WTC11 (cell line): ENCODE measurements around the gene HECW1. TPM values are rescaled to one million over a fixed set of nuclear protein-coding genes. Genes with fewer than 3 reads are reported as not detected.

Experiments
- ATAC-seq: fragments of 200-7000 bp; cut with Tn5 transposase; 2 replicates; pipeline ENCODE4 v1.10.0; 2021; ENCODE audit warnings: mild to moderate bottlenecking, moderate library complexity
- CTCF ChIA-PET: fragments of 300-600 bp; sonication (Branson Sonifier 250); formaldehyde crosslinking; loops from one replicate; lab custom pipeline; 2021; ENCODE audit warnings: antibody characterized with exemption; lab: Charles Lee
- POLR2A ChIA-PET: fragments of 350-600 bp; sonication (Branson Sonifier 250); formaldehyde crosslinking; loops from one replicate; lab custom pipeline; 2021; ENCODE audit warnings: antibody characterized with exemption; lab: Charles Lee
- DNase-seq: peaks from one replicate; pipeline ENCODE4 v3.0.0; 2021; ENCODE audit warnings: low spot score
- H3K27ac Mint-ChIP-seq: 2 replicates; pipeline ENCODE4 v1.8.0; 2021; ENCODE audit warnings: mixed read lengths
- H3K27me3 Mint-ChIP-seq: 2 replicates; pipeline ENCODE4 v1.8.0; 2021; ENCODE audit warnings: low read depth, mild to moderate bottlenecking, moderate library complexity, mixed read lengths
- H3K36me3 Mint-ChIP-seq: 2 replicates; pipeline ENCODE4 v1.8.0; 2021; ENCODE audit warnings: mixed read lengths
- H3K4me1 Mint-ChIP-seq: 2 replicates; pipeline ENCODE4 v1.8.0; 2022; ENCODE audit warnings: mixed read lengths
- H3K4me3 Mint-ChIP-seq: 2 replicates; pipeline ENCODE4 v1.8.0; 2021; ENCODE audit warnings: mild to moderate bottlenecking, moderate library complexity, mixed read lengths
- H3K9me3 Mint-ChIP-seq: 2 replicates; pipeline ENCODE4 v1.8.0; 2021; ENCODE audit warnings: mixed read lengths
- ESRRA ChIP-seq: sonication (generic); formaldehyde crosslinking; IDR thresholded peaks from 2 replicates; pipeline ENCODE4 v1.8.1; 2022; ENCODE audit warnings: mild to moderate bottlenecking, missing genetic modification reagents, borderline replicate concordance
- HMGA2 ChIP-seq: fragments of 250-450 bp; sonication (Bioruptor Pico); IDR thresholded peaks from 2 replicates; pipeline ENCODE4 v1.4.0; 2021; ENCODE audit warnings: mild to moderate bottlenecking, moderate library complexity
- NFE2L1 ChIP-seq: sonication (generic); formaldehyde crosslinking; IDR thresholded peaks from 2 replicates; pipeline ENCODE4 v1.8.1; 2023; ENCODE audit warnings: missing genetic modification reagents
- OVOL2 ChIP-seq: fragments of 250-450 bp; sonication (Bioruptor Pico); IDR thresholded peaks from 2 replicates; pipeline ENCODE4 v1.9.0; 2021; ENCODE audit warnings: mild to moderate bottlenecking, borderline replicate concordance
- RORB ChIP-seq: fragments of 250-450 bp; sonication (Bioruptor Pico); IDR thresholded peaks from 2 replicates; pipeline ENCODE4 v1.9.0; 2021; ENCODE audit warnings: mild to moderate bottlenecking
- TCF7 ChIP-seq: sonication (generic); formaldehyde crosslinking; IDR thresholded peaks from 2 replicates; pipeline ENCODE4 v1.8.0; 2022; ENCODE audit warnings: mild to moderate bottlenecking, low read depth, missing genetic modification reagents, moderate library complexity
- ZBTB21 ChIP-seq: sonication (generic); formaldehyde crosslinking; IDR thresholded peaks from 2 replicates; pipeline ENCODE4 v1.8.1; 2023; ENCODE audit warnings: mild to moderate bottlenecking, missing genetic modification reagents, borderline replicate concordance
- ZNF121 ChIP-seq: sonication (generic); formaldehyde crosslinking; IDR thresholded peaks from 2 replicates; pipeline ENCODE4 v1.8.0; 2023; ENCODE audit warnings: missing genetic modification reagents
- ZNF232 ChIP-seq: sonication (generic); formaldehyde crosslinking; IDR thresholded peaks from 2 replicates; pipeline ENCODE4 v1.8.0; 2022; ENCODE audit warnings: mild to moderate bottlenecking, missing genetic modification reagents
- total RNA-seq: library from RNA; stranded (reverse); gene quantifications from 3 replicates; pipeline ENCODE4 v1.2.3, GENCODE V29; 2021
- TF ChIP-seq, protein P1 (sequence below): sonication (generic); formaldehyde crosslinking; IDR thresholded peaks from 2 replicates; pipeline ENCODE4 v1.8.0; 2023; ENCODE audit warnings: missing genetic modification reagents, mild to moderate bottlenecking, borderline replicate concordance
- TF ChIP-seq, protein P2 (sequence below): fragments of 250-450 bp; sonication (Bioruptor Pico); IDR thresholded peaks from 2 replicates; pipeline ENCODE4 v1.9.0; 2021; ENCODE audit warnings: mild to moderate bottlenecking
- TF ChIP-seq, protein P3 (sequence below): sonication (generic); formaldehyde crosslinking; IDR thresholded peaks from 2 replicates; pipeline ENCODE4 v1.8.0; 2022; ENCODE audit warnings: mild to moderate bottlenecking, missing genetic modification reagents

HECW1 gene
- total RNA-seq, 1 experiment from 2014 or later, result 6.1 TPM

DNA sequence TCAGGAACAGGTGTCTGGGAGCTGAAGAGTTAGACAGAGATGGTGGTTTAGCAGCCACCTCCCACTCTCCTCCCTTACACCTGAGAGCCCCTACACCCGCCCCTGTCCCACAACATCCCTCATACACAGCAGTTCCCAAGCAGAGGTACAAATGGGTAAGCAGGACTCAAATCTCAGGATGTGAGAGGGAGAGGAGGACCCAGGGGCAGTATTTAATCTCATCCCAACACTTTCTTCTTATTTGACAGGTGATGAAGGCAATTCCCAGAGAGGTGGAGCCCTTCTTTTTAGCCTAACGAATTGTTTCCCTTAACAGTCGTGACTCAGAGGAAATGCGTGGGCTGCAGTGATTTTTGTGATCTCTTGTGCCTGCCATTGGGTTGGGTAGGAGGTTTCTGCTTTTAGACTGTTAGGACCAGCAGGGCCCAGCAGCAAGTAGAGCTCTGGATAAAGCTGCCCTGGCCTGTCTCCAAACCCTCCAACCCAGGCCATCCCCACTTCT, 191.3 kb downstream of the HECW1 start:
- TF ChIP-seq ESRRA (CRISPR knock-in tag), result no peak
- TF ChIP-seq TCF7 (CRISPR knock-in tag), result no peak
- no peak for TF ChIP-seq HMGA2 (CRISPR knock-in tag)
- TF ChIP-seq, protein P1, sequence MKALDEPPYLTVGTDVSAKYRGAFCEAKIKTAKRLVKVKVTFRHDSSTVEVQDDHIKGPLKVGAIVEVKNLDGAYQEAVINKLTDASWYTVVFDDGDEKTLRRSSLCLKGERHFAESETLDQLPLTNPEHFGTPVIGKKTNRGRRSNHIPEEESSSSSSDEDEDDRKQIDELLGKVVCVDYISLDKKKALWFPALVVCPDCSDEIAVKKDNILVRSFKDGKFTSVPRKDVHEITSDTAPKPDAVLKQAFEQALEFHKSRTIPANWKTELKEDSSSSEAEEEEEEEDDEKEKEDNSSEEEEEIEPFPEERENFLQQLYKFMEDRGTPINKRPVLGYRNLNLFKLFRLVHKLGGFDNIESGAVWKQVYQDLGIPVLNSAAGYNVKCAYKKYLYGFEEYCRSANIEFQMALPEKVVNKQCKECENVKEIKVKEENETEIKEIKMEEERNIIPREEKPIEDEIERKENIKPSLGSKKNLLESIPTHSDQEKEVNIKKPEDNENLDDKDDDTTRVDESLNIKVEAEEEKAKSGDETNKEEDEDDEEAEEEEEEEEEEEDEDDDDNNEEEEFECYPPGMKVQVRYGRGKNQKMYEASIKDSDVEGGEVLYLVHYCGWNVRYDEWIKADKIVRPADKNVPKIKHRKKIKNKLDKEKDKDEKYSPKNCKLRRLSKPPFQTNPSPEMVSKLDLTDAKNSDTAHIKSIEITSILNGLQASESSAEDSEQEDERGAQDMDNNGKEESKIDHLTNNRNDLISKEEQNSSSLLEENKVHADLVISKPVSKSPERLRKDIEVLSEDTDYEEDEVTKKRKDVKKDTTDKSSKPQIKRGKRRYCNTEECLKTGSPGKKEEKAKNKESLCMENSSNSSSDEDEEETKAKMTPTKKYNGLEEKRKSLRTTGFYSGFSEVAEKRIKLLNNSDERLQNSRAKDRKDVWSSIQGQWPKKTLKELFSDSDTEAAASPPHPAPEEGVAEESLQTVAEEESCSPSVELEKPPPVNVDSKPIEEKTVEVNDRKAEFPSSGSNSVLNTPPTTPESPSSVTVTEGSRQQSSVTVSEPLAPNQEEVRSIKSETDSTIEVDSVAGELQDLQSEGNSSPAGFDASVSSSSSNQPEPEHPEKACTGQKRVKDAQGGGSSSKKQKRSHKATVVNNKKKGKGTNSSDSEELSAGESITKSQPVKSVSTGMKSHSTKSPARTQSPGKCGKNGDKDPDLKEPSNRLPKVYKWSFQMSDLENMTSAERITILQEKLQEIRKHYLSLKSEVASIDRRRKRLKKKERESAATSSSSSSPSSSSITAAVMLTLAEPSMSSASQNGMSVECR (CRISPR knock-in tag), result no peak
- no peak for TF ChIP-seq RORB (CRISPR knock-in tag)
- peak; percentile 27; the same call in 1 of the 2 replicates for TF ChIP-seq ZNF121 (CRISPR knock-in tag)
- H3K27me3 Mint-ChIP-seq, result no peaks in the 10 kb centered on the region
- H3K27ac Mint-ChIP-seq, result no peak overlapping the region
- H3K4me1 Mint-ChIP-seq, result peaks cover 30% of the 10 kb centered on the region
- no peak overlapping the region for H3K4me3 Mint-ChIP-seq
- peak; percentile 29; the same call in 1 of the 2 replicates for ATAC-seq
- ChIA-PET POLR2A (no interaction called here), CTCF (interaction anchor here (0.7 to 1.2 kb wide), 3 partner anchors 136 to 232 kb away, joined by 3 read pairs; no protein-coding TSS in a partner anchor)
- no peaks in the 10 kb centered on the region for H3K9me3 Mint-ChIP-seq
- no peaks in the 10 kb centered on the region for H3K36me3 Mint-ChIP-seq
- no peak for DNase-seq

DNA sequence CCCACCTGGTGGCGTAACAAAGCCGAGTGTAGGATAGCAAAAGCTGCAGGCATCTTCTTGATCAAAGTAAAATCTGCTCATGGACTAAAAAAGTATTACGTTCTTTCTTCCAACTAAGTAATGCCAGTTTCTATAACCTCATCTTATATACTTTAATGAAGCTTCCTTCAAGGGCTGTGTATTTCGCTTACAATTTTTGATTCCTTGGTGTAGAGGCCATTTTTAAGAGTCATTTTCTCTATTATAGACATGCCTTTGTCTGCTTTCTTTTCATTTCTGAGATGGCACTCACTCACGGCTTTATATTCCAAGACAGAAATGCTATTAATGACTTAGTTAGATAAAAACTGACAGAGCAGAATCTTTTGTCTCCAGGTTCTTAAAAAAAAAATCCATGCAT, 194.0 kb downstream of the HECW1 start:
- peaks cover 37% of the 10 kb centered on the region for H3K4me1 Mint-ChIP-seq
- TF ChIP-seq ZNF232 (no peak), ZBTB21 (CRISPR knock-in tag) (no peak), NFE2L1 (CRISPR knock-in tag) (no peak), OVOL2 (CRISPR knock-in tag) (no peak)
- TF ChIP-seq, protein P2, sequence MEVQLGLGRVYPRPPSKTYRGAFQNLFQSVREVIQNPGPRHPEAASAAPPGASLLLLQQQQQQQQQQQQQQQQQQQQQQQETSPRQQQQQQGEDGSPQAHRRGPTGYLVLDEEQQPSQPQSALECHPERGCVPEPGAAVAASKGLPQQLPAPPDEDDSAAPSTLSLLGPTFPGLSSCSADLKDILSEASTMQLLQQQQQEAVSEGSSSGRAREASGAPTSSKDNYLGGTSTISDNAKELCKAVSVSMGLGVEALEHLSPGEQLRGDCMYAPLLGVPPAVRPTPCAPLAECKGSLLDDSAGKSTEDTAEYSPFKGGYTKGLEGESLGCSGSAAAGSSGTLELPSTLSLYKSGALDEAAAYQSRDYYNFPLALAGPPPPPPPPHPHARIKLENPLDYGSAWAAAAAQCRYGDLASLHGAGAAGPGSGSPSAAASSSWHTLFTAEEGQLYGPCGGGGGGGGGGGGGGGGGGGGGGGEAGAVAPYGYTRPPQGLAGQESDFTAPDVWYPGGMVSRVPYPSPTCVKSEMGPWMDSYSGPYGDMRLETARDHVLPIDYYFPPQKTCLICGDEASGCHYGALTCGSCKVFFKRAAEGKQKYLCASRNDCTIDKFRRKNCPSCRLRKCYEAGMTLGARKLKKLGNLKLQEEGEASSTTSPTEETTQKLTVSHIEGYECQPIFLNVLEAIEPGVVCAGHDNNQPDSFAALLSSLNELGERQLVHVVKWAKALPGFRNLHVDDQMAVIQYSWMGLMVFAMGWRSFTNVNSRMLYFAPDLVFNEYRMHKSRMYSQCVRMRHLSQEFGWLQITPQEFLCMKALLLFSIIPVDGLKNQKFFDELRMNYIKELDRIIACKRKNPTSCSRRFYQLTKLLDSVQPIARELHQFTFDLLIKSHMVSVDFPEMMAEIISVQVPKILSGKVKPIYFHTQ (CRISPR knock-in tag), result no peak
- TF ChIP-seq, protein P3, sequence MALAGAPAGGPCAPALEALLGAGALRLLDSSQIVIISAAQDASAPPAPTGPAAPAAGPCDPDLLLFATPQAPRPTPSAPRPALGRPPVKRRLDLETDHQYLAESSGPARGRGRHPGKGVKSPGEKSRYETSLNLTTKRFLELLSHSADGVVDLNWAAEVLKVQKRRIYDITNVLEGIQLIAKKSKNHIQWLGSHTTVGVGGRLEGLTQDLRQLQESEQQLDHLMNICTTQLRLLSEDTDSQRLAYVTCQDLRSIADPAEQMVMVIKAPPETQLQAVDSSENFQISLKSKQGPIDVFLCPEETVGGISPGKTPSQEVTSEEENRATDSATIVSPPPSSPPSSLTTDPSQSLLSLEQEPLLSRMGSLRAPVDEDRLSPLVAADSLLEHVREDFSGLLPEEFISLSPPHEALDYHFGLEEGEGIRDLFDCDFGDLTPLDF (CRISPR knock-in tag), result no peak
- H3K36me3 Mint-ChIP-seq, result no peaks in the 10 kb centered on the region
- H3K4me3 Mint-ChIP-seq, result no peak overlapping the region
- H3K9me3 Mint-ChIP-seq, result no peaks in the 10 kb centered on the region
- DNase-seq (no peak), ATAC-seq (no peak)
- H3K27me3 Mint-ChIP-seq, result no peaks in the 10 kb centered on the region
- no peak overlapping the region for H3K27ac Mint-ChIP-seq
- CTCF ChIA-PET, result interaction anchor here (1.4 kb wide), 1 partner anchor 8 kb away, joined by 3 read pairs; no protein-coding TSS in a partner anchor
- POLR2A ChIA-PET, result no interaction called here

DNA sequence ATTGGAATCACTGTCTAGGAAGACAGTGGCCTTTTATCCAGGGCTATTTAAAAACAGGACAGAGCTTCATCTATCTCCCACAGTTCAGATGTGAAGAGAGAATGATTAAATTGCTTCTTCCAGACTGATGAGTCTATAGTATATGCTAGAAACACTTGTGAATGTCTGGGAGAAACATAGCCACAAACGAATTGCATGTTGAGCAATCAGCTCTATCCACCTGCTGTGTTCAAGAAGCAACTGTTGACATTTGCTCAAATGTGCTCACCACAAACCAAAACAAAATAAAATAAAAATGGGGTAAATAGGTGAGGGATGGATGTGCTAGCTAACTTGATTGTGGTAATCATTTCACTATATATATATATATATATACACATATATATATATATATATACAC, 195.1 kb downstream of the HECW1 start:
- ATAC-seq (no peak), DNase-seq (no peak)
- no peak overlapping the region for H3K4me3 Mint-ChIP-seq
- H3K27ac Mint-ChIP-seq, result no peak overlapping the region
- ChIA-PET POLR2A (no interaction called here), CTCF (no interaction called here)
- peak; percentile 28; the same call in 1 of the 2 replicates for TF ChIP-seq HMGA2 (CRISPR knock-in tag)
- no peak for TF ChIP-seq ZBTB21 (CRISPR knock-in tag)
- H3K27me3 Mint-ChIP-seq, result no peaks in the 10 kb centered on the region
- H3K4me1 Mint-ChIP-seq, result peaks cover 32% of the 10 kb centered on the region
- no peaks in the 10 kb centered on the region for H3K9me3 Mint-ChIP-seq
- no peaks in the 10 kb centered on the region for H3K36me3 Mint-ChIP-seq
